AG04450 (cell line): ENCODE data around the gene TMEM101. TPM values are rescaled to one million over a fixed set of nuclear protein-coding genes. Genes with fewer than 3 reads are reported as not detected.
A peak's percentile ranks its signal among the peaks of the same experiment; 100 is the strongest.

Experiments
- CTCF ChIA-PET: fragments of 300-600, 350-600 bp; formaldehyde crosslinking; extraction: SDS; loops from one replicate; lab custom pipeline; 2022; ENCODE audit warnings: antibody characterized with exemption, inconsistent platforms; lab: Charles Lee
- POLR2A ChIA-PET: fragments of 350-600 bp; formaldehyde crosslinking; extraction: SDS; loops from one replicate; lab custom pipeline; 2021; ENCODE audit warnings: antibody characterized with exemption, inconsistent platforms; lab: Yijun Ruan, JAX
- DNase-seq: peaks from one replicate; pipeline ENCODE4 v3.0.0-alpha.2; 2011; ENCODE audit warnings: low read depth, low spot score
- H3K27ac ChIP-seq: one replicate; pipeline ENCODE4 v1.5.1; 2012; ENCODE audit warnings: low read depth, low read length, control low read depth
- H3K27me3 ChIP-seq: one replicate; pipeline ENCODE4 v1.6.0; 2012; ENCODE audit warnings: low read length; ENCODE audit not compliant: control insufficient read depth, insufficient read depth
- H3K4me3 ChIP-seq: 2 replicates; pipeline ENCODE4 v1.5.1; 2011; ENCODE audit warnings: mild to moderate bottlenecking, low read depth, low read length, control low read depth
- H3K9me3 ChIP-seq: 2 replicates; pipeline ENCODE4 v1.5.1; 2012; ENCODE audit warnings: low read length; ENCODE audit not compliant: control insufficient read depth, insufficient read depth
- CTCF ChIP-seq: IDR thresholded peaks from 2 replicates; pipeline ENCODE4 v1.5.1; 2011; ENCODE audit warnings: low read depth, low read length, control low read depth, inconsistent platforms
- polyA minus RNA-seq: library from RNA; depleted of rRNA, polyadenylated mRNA; stranded (reverse); fragments of >200 nt; gene quantifications from 2 replicates; pipeline ENCODE4 v1.2.3, GENCODE V29; 2011; rRNA and poly(A)+ RNA removed
- polyA plus RNA-seq: library from polyadenylated mRNA; depleted of rRNA; stranded (reverse); fragments of >200 nt; gene quantifications from 2 replicates; pipeline ENCODE4 v1.2.3, GENCODE V29; 2011; rRNA removed

TMEM101 gene
- polyA plus RNA-seq (31.3 and 35.5 TPM in 2 replicates), polyA minus RNA-seq (29.4 and 39.6 TPM in 2 replicates)

- ChIA-PET CTCF (interaction anchor here (0.5 to 2.2 kb wide), 2 partner anchors 71 to 1935 kb away, joined by 3 to 5 read pairs; no protein-coding TSS in a partner anchor), POLR2A (interaction anchor here (0.5 to 1.2 kb wide), 5 partner anchors 12 to 169 kb away, joined by 3 to 9 read pairs (median 4); no protein-coding TSS in a partner anchor)
- Histone ChIP-seq H3K27ac (peak within 1 kb of the TSS; percentile 89), H3K9me3 (peaks cover 3% of the 10 kb centered on the region; the same call in 1 of the 2 replicates), H3K27me3 (no peaks in the 10 kb centered on the region), H3K4me3 (peak within 1 kb of the TSS; percentile 93)
- peak; percentile 88 for DNase-seq
- no peak for TF ChIP-seq CTCF
Measured at GRCh38 chr17:44014437-44015172, at the start of gene TMEM101. TSS of gene TMEM101 (minus strand) at chr17:44014963. CDS start at chr17:44014952, 11 bp downstream.

GRCh38 chr17:44063704-44064639 is 49.2 kb upstream of the TMEM101 start:
- no peak for DNase-seq
- no peak overlapping the region for H3K4me3 ChIP-seq
- ChIA-PET CTCF (no interaction called here), POLR2A (no interaction called here)
- no peak overlapping the region for H3K27ac ChIP-seq
- H3K9me3 ChIP-seq = no peaks in the 10 kb centered on the region
- no peak for TF ChIP-seq CTCF
- H3K27me3 ChIP-seq = no peaks in the 10 kb centered on the region

- ChIA-PET CTCF (no interaction called here), POLR2A (no interaction called here)
- DNase-seq = no peak
- no peaks in the 10 kb centered on the region for H3K27me3 ChIP-seq
- H3K9me3 ChIP-seq = no peaks in the 10 kb centered on the region
- TF ChIP-seq CTCF = no peak
- no peak overlapping the region for H3K27ac ChIP-seq
- H3K4me3 ChIP-seq = no peak overlapping the region
Measured at GRCh38 chr17:44062871-44063270, 48.1 kb upstream of the TMEM101 start.

GRCh38 chr17:44061446-44061845 is 46.7 kb upstream of the TMEM101 start:
- DNase-seq = no peak
- ChIA-PET POLR2A (no interaction called here), CTCF (interaction anchor here (0.7 to 0.8 kb wide), 3 partner anchors 17 to 183 kb away, joined by 3 to 10 read pairs (median 6); no protein-coding TSS in a partner anchor)
- no peak for TF ChIP-seq CTCF
- H3K27ac ChIP-seq = no peak overlapping the region
- no peaks in the 10 kb centered on the region for H3K9me3 ChIP-seq
- H3K4me3 ChIP-seq = no peak overlapping the region
- no peaks in the 10 kb centered on the region for H3K27me3 ChIP-seq
